H1 (cell line): ENCODE results near the gene RNF26. TPM values are rescaled to one million over a fixed set of nuclear protein-coding genes. Genes with fewer than 3 reads are reported as not detected.
A peak's percentile ranks its signal among the peaks of the same experiment; 100 is the strongest.

Source experiments
- CTCF ChIA-PET: fragments of 300-600 bp; sonication (Branson Sonifier 250); formaldehyde crosslinking; loops from one replicate; lab custom pipeline; 2021; ENCODE audit not compliant: partially characterized antibody; lab: Charles Lee
- POLR2A ChIA-PET: fragments of 300-600 bp; sonication (Branson Sonifier 250); formaldehyde crosslinking; loops from one replicate; lab custom pipeline; 2021; ENCODE audit warnings: inconsistent platforms; ENCODE audit not compliant: partially characterized antibody; lab: Charles Lee
- DNase-seq, 2 experiments: peaks; one replicate each; pipeline versions ENCODE4 v3.0.0 to v3.0.0-alpha.2; 2010 to 2022; ENCODE audit warnings: low spot score in 2 of 2, low read depth in 1 of 2, mixed read lengths in 1 of 2
- FAIRE-seq: peaks from 2 replicates; lab custom pipeline; 2011; peaks lifted over from hg19 to GRCh38; lab: Jason Lieb, UNC
- H2AFZ ChIP-seq: 2 replicates; pipeline ENCODE4 v1.8.1; 2012; ENCODE audit warnings: low read length, inconsistent platforms
- H2AK5ac ChIP-seq: 2 replicates; pipeline ENCODE4 v1.6.1; 2013; ENCODE audit warnings: low read depth, low read length
- H2BK120ac ChIP-seq: replicated peaks from 2 replicates; pipeline ENCODE3; 2013; ENCODE audit warnings: low read depth, low read length, inconsistent platforms
- H2BK12ac ChIP-seq: 2 replicates; pipeline ENCODE4 v1.6.1; 2013; ENCODE audit warnings: low read depth, low read length
- H2BK15ac ChIP-seq: 2 replicates; pipeline ENCODE4 v1.6.1; 2013; ENCODE audit warnings: low read length
- H2BK20ac ChIP-seq: 2 replicates; pipeline ENCODE4 v1.6.1; 2013; ENCODE audit warnings: low read length
- H2BK5ac ChIP-seq: 2 replicates; pipeline ENCODE4 v1.6.1; 2013; ENCODE audit warnings: low read depth, low read length
- H3K14ac ChIP-seq: 2 replicates; pipeline ENCODE4 v1.6.1; 2013; ENCODE audit warnings: inconsistent platforms; ENCODE audit not compliant: insufficient read length
- H3K18ac ChIP-seq: 2 replicates; pipeline ENCODE4 v1.6.1; 2013; ENCODE audit warnings: low read length; ENCODE audit errors: extremely low read depth
- H3K23ac ChIP-seq: 2 replicates; pipeline ENCODE4 v1.6.1; 2013; ENCODE audit warnings: inconsistent platforms; ENCODE audit not compliant: insufficient read length
- H3K23me2 ChIP-seq: 2 replicates; pipeline ENCODE4 v1.6.1; 2013; ENCODE audit warnings: low read depth, low read length
- H3K27ac ChIP-seq: 2 replicates; pipeline ENCODE4 v1.6.1; 2011; ENCODE audit warnings: low read depth, low read length, inconsistent platforms
- H3K27me3 ChIP-seq, 4 experiments: replicated peaks in 1 of 4; 1 replicate in 1 of 4; 2 replicates in 3 of 4; pipeline versions ENCODE4 v1.6.1 to v1.8.1; 2011 to 2013; ENCODE audit warnings: low read length in 3 of 4, mild to moderate bottlenecking in 3 of 4, inconsistent platforms in 2 of 4, mixed read lengths in 2 of 4, moderate library complexity in 1 of 4; ENCODE audit not compliant: control insufficient read depth in 3 of 4, insufficient read depth in 3 of 4; ENCODE audit errors: extremely low read depth in 1 of 4
- H3K36me3 ChIP-seq, 4 experiments: 2 replicates each; pipeline versions ENCODE4 v1.6.1 to v1.8.1; 2011 to 2013; ENCODE audit warnings: mild to moderate bottlenecking in 4 of 4, low read length in 3 of 4, moderate library complexity in 2 of 4, control low read depth in 1 of 4, inconsistent platforms in 1 of 4; ENCODE audit not compliant: insufficient read depth in 4 of 4, control insufficient read depth in 2 of 4
- H3K4ac ChIP-seq: replicated peaks from 2 replicates; pipeline ENCODE3; 2013; ENCODE audit warnings: low read length, low read depth, mixed read lengths, inconsistent platforms; ENCODE audit not compliant: insufficient read length
- H3K4me1 ChIP-seq, 4 experiments: replicated peaks in 1 of 4; 1 replicate in 1 of 4; 2 replicates in 3 of 4; pipeline versions ENCODE4 v1.6.1 to v1.8.1; 2011 to 2013; ENCODE audit warnings: low read length in 3 of 4, inconsistent platforms in 2 of 4, mixed read lengths in 1 of 4; ENCODE audit not compliant: insufficient read depth in 4 of 4, control insufficient read depth in 3 of 4
- H3K4me2 ChIP-seq, 2 experiments: 2 replicates each; pipeline versions ENCODE4 v1.6.1 to v1.8.1; 2011 to 2013; ENCODE audit warnings: low read depth in 2 of 2, low read length in 2 of 2, control low read depth in 1 of 2, inconsistent platforms in 1 of 2, mild to moderate bottlenecking in 1 of 2; ENCODE audit not compliant: insufficient read depth in 1 of 2
- H3K4me3 ChIP-seq, 4 experiments: fragments of 200-600, 300-600 bp in 1 of 4; sonication (generic), shearing (Covaris generic), sonication (Bioruptor Twin) in 1 of 4; 2 replicates each; pipeline versions ENCODE4 v1.5.1 to v1.8.1; 2011 to 2016; ENCODE audit warnings: low read length in 4 of 4, low read depth in 3 of 4, control low read depth in 2 of 4, inconsistent platforms in 2 of 4, mild to moderate bottlenecking in 2 of 4, mixed read lengths in 1 of 4, moderate library complexity in 1 of 4; ENCODE audit not compliant: insufficient read depth in 2 of 4; ENCODE audit errors: extremely low read depth in 1 of 4
- H3K56ac ChIP-seq: replicated peaks from 2 replicates; pipeline ENCODE3; 2013; ENCODE audit warnings: low read depth, mild to moderate bottlenecking, mixed read lengths, low read length, inconsistent platforms; ENCODE audit not compliant: insufficient read length
- H3K79me1 ChIP-seq: 2 replicates; pipeline ENCODE4 v1.6.1; 2013; ENCODE audit warnings: low read depth, low read length, control low read depth
- H3K79me2 ChIP-seq, 2 experiments: 2 replicates each; pipeline versions ENCODE4 v1.6.1 to v1.8.1; 2012 to 2013; ENCODE audit warnings: low read length in 2 of 2, mild to moderate bottlenecking in 2 of 2, inconsistent platforms in 1 of 2; ENCODE audit not compliant: insufficient read depth in 2 of 2, control insufficient read depth in 1 of 2
- H3K9ac ChIP-seq, 4 experiments: replicated peaks in 1 of 4; 1 replicate in 1 of 4; 2 replicates in 3 of 4; pipeline versions ENCODE4 v1.6.1 to v1.8.1; 2011 to 2013; ENCODE audit warnings: low read depth in 3 of 4, low read length in 3 of 4, control low read depth in 2 of 4, mild to moderate bottlenecking in 2 of 4, moderate library complexity in 2 of 4, inconsistent platforms in 1 of 4; ENCODE audit errors: extremely low read depth in 1 of 4
- H3K9me3 ChIP-seq, 2 experiments: 2 replicates each; pipeline versions ENCODE4 v1.6.1 to v1.8.1; 2012 to 2013; ENCODE audit warnings: mild to moderate bottlenecking in 2 of 2, moderate library complexity in 2 of 2, control low read depth in 1 of 2, inconsistent platforms in 1 of 2, low read depth in 1 of 2, low read length in 1 of 2, mixed read lengths in 1 of 2; ENCODE audit not compliant: insufficient read depth in 2 of 2
- H4K20me1 ChIP-seq, 2 experiments: replicated peaks in 1 of 2; 2 replicates each; pipeline versions ENCODE3 to v1.8.1; 2011 to 2013; ENCODE audit warnings: inconsistent platforms in 2 of 2, low read length in 2 of 2, mild to moderate bottlenecking in 1 of 2; ENCODE audit not compliant: insufficient read depth in 2 of 2, control insufficient read depth in 1 of 2
- H4K5ac ChIP-seq: 2 replicates; pipeline ENCODE4 v1.6.1; 2013; ENCODE audit warnings: low read length, low read depth, mixed read lengths, inconsistent platforms; ENCODE audit not compliant: insufficient read length
- H4K8ac ChIP-seq: 2 replicates; pipeline ENCODE4 v1.8.0; 2013; ENCODE audit warnings: mild to moderate bottlenecking, moderate library complexity, low read length, inconsistent platforms; ENCODE audit not compliant: insufficient read depth; ENCODE audit errors: extremely low read depth
- H4K91ac ChIP-seq: replicated peaks from 2 replicates; pipeline ENCODE3; 2013; ENCODE audit warnings: low read length, mixed read lengths, inconsistent platforms; ENCODE audit not compliant: insufficient read length
- ASH2L ChIP-seq: fragments of 200-600, 300-600 bp; sonication (generic); IDR thresholded peaks from one replicate; pipeline ENCODE4 v1.7.1; 2017; ENCODE audit warnings: low read length
- CBX5 ChIP-seq: fragments of 300-800, 300-1000 bp; sonication (generic); IDR thresholded peaks from 2 replicates; pipeline ENCODE4 v1.7.1; 2016; ENCODE audit warnings: antibody characterized with exemption, low read length, low read depth
- EZH2 ChIP-seq: fragments of 200-600 bp; sonication (generic); IDR thresholded peaks from 2 replicates; pipeline ENCODE4 v1.7.1; 2012; ENCODE audit warnings: low read depth, mild to moderate bottlenecking, moderate library complexity, low read length, inconsistent platforms; ENCODE audit not compliant: severe bottlenecking
- HDAC6 ChIP-seq: IDR thresholded peaks from one replicate; pipeline ENCODE4 v1.7.1; 2012; ENCODE audit warnings: low read depth, mild to moderate bottlenecking, inconsistent platforms, low read length, moderate library complexity
- JUN ChIP-seq: IDR thresholded peaks from 2 replicates; pipeline ENCODE4 v1.6.1; 2011; ENCODE audit warnings: low read depth, mild to moderate bottlenecking, improper control_type of control experiment, low read length
- KDM1A ChIP-seq: fragments of 200-600, 300-600 bp; sonication (generic); IDR thresholded peaks from 2 replicates; pipeline ENCODE4 v1.7.1; 2016; ENCODE audit warnings: mild to moderate bottlenecking, low read length, borderline replicate concordance
- KDM4A ChIP-seq: IDR thresholded peaks from one replicate; pipeline ENCODE4 v1.7.1; 2012; ENCODE audit warnings: low read depth, mild to moderate bottlenecking, moderate library complexity, low read length, inconsistent platforms; ENCODE audit not compliant: severe bottlenecking
- NRF1 ChIP-seq: IDR thresholded peaks from 2 replicates; pipeline ENCODE4 v1.6.1; 2011; ENCODE audit warnings: mild to moderate bottlenecking, low read depth, low read length, improper control_type of control experiment
- POLR2A ChIP-seq, 2 experiments: IDR thresholded peaks; 1 replicate in 1 of 2; 2 replicates in 1 of 2; pipeline ENCODE4 v1.6.1; 2011; ENCODE audit warnings: low read depth in 2 of 2, low read length in 2 of 2, mild to moderate bottlenecking in 2 of 2; ENCODE audit errors: control extremely low read depth in 1 of 2
- POLR2AphosphoS5 ChIP-seq: IDR thresholded peaks from 2 replicates; pipeline ENCODE4 v1.6.1; 2011; ENCODE audit warnings: low read depth, low read length
- SIRT6 ChIP-seq: IDR thresholded peaks from one replicate; pipeline ENCODE4 v1.7.1; 2012; ENCODE audit warnings: low read length, inconsistent platforms
- SIX5 ChIP-seq: IDR thresholded peaks from 2 replicates; pipeline ENCODE4 v1.6.1; 2011; ENCODE audit warnings: mild to moderate bottlenecking, low read depth, low read length
- SP2 ChIP-seq: IDR thresholded peaks from 2 replicates; pipeline ENCODE4 v1.6.1; 2012; ENCODE audit warnings: mild to moderate bottlenecking, low read length, inconsistent platforms
- TAF1 ChIP-seq: IDR thresholded peaks from 2 replicates; pipeline ENCODE4 v1.6.1; 2011; ENCODE audit warnings: mild to moderate bottlenecking, low read depth, low read length
- ZNF274 ChIP-seq: IDR thresholded peaks from 2 replicates; pipeline ENCODE4 v1.7.0; 2012; ENCODE audit warnings: low read length, borderline replicate concordance; ENCODE audit errors: extremely low read depth
- WGBS, 2 experiments: shearing (Covaris generic) in 1 of 2; methylation state at CpG; one replicate each; pipeline versions ENCODE4 v1.1.6 to v1.1.7; 2013 to 2015; ENCODE audit warnings: low lambda C conversion rate in 2 of 2, mixed read lengths in 2 of 2, inconsistent platforms in 1 of 2, low coverage in 1 of 2, missing lambda C conversion rate in 1 of 2; ENCODE audit not compliant: insufficient replicate concordance in 2 of 2, insufficient coverage in 1 of 2, insufficient read length in 1 of 2; ENCODE audit errors: extremely low coverage in 1 of 2, missing lambda C conversion rate in 1 of 2; 5-methylcytosine and 5-hydroxymethylcytosine counted together
- polyA plus RNA-seq, 7 experiments: library from polyadenylated mRNA; depleted of rRNA in 3 of 7; stranded (reverse) in 5 of 7; unstranded in 2 of 7; fragments of >200 nt in 5 of 7; fragments of 200-250 nt in 2 of 7; gene quantifications; 1 replicate in 5 of 7; 2 replicates in 1 of 7; 4 replicates in 1 of 7; pipeline versions ENCODE4 v1.2.1 to v1.2.3, GENCODE V29; 2011 to 2013; ENCODE audit warnings: missing spikeins in 2 of 7, mixed read lengths in 2 of 7
- total RNA-seq: library from RNA; stranded (reverse); fragmentation: NEBNext Ultra II Directional; extraction: Animal tissue kit (Norgen Biotek cat#: 25700); gene quantifications from 2 replicates; pipeline ENCODE4 v1.2.1, GENCODE V29; 2021

The RNF26 gene
- total and polyA plus RNA-seq, 2 of the 8 experiments (the other 6 are each of a cell fraction or from before 2014, with no cell fraction given), result 82.7 to 84.0 TPM

- 63% methylated on average over 6 of the region's 6 CpGs; no CpG with 5 or more reads in 1 of the 2 experiments for WGBS, 2 experiments
- Histone ChIP-seq H4K91ac (no peak within 1 kb of the TSS), H3K27ac (no peak within 1 kb of the TSS), H3K9me3 (no peaks in the 10 kb centered on the region), H4K5ac (no peak within 1 kb of the TSS), H3K36me3 (no peaks in the 10 kb centered on the region), H3K4ac (no peak within 1 kb of the TSS), H2BK15ac (no peak within 1 kb of the TSS), H3K4me2 (no peak within 1 kb of the TSS), H3K23me2 (no peaks in the 10 kb centered on the region), H3K14ac (no peak within 1 kb of the TSS), H2BK12ac (no peak within 1 kb of the TSS), H2AK5ac (no peak within 1 kb of the TSS), H3K79me2 (no peaks in the 10 kb centered on the region), H3K27me3 (peaks cover 2 to 16% (median 7%) of the 10 kb centered on the region in 4 experiments), H2BK20ac (no peak within 1 kb of the TSS), H4K20me1 (peaks cover 0 to 1% of the 10 kb centered on the region in 2 experiments), H3K18ac (no peak within 1 kb of the TSS), H3K79me1 (no peaks in the 10 kb centered on the region; the same call in 1 of the 2 replicates), H2AFZ (no peak within 1 kb of the TSS), H3K4me1 (peaks cover 0 to 4% (median 1%) of the 10 kb centered on the region in 4 experiments; a peak in 2 of 7 replicates), H3K23ac (no peak within 1 kb of the TSS), H3K4me3 (no peak within 1 kb of the TSS), H2BK5ac (no peak within 1 kb of the TSS), H3K56ac (no peak within 1 kb of the TSS), H3K9ac (no peak within 1 kb of the TSS), H4K8ac (peak within 1 kb of the TSS; percentile 57; the same call in 1 of the 2 replicates), H2BK120ac (no peak within 1 kb of the TSS)
- DNase-seq, result no peak
- no peak for FAIRE-seq
- CTCF ChIA-PET, result interaction anchor here (0.5 to 20.0 kb wide), 6 partner anchors 9 to 311 kb away, joined by 3 to 463 read pairs (median 20); partner anchors contain the start of genes MCAM and USP2
- POLR2A ChIA-PET, result no interaction called here
- TF ChIP-seq ASH2L, result no peak
- TF ChIP-seq SIRT6, result no peak
- TF ChIP-seq ZNF274, result no peak
- no peak for TF ChIP-seq KDM4A
- no peak for TF ChIP-seq CBX5
- TF ChIP-seq SP2, result no peak
- no peak for TF ChIP-seq POLR2AphosphoS5
- no peak for TF ChIP-seq POLR2A (IDR thresholded peaks at IDR 0.05; ENCODE audit: control extremely low read depth in 1 of 2, low read depth in 2 of 2, low read length in 2 of 2)
- no peak for TF ChIP-seq HDAC6
- TF ChIP-seq SIX5, result no peak
- TF ChIP-seq KDM1A, result no peak
- TF ChIP-seq JUN, result no peak
- no peak for TF ChIP-seq TAF1
- no peak for TF ChIP-seq EZH2
- TF ChIP-seq NRF1, result no peak
Observed at GRCh38 chr11:119346605-119347004, 12.3 kb downstream of the RNF26 start, which contains the start of gene MFRP. Gene MFRP, minus strand, starts transcription at chr11:119346705. Its CDS starts 192 bp downstream, at chr11:119346513.
